H1 (cell line): ENCODE data around the gene ZFYVE16. TPM values are rescaled to one million over a fixed set of nuclear protein-coding genes. Genes with fewer than 3 reads are reported as not detected.
A peak's percentile ranks its signal among the peaks of the same experiment; 100 is the strongest.

ENCODE experiments used
- CTCF ChIA-PET: fragments of 300-600 bp; sonication (Branson Sonifier 250); formaldehyde crosslinking; loops from one replicate; lab custom pipeline; 2021; ENCODE audit not compliant: partially characterized antibody; lab: Charles Lee
- POLR2A ChIA-PET: fragments of 300-600 bp; sonication (Branson Sonifier 250); formaldehyde crosslinking; loops from one replicate; lab custom pipeline; 2021; ENCODE audit warnings: inconsistent platforms; ENCODE audit not compliant: partially characterized antibody; lab: Charles Lee
- DNase-seq, 2 experiments: peaks; one replicate each; pipeline versions ENCODE4 v3.0.0 to v3.0.0-alpha.2; 2010 to 2022; ENCODE audit warnings: low spot score in 2 of 2, low read depth in 1 of 2, mixed read lengths in 1 of 2
- FAIRE-seq: peaks from 2 replicates; lab custom pipeline; 2011; peaks lifted over from hg19 to GRCh38; lab: Jason Lieb, UNC
- H2AFZ ChIP-seq: 2 replicates; pipeline ENCODE4 v1.8.1; 2012; ENCODE audit warnings: low read length, inconsistent platforms
- H2AK5ac ChIP-seq: 2 replicates; pipeline ENCODE4 v1.6.1; 2013; ENCODE audit warnings: low read depth, low read length
- H2BK120ac ChIP-seq: replicated peaks from 2 replicates; pipeline ENCODE3; 2013; ENCODE audit warnings: low read depth, low read length, inconsistent platforms
- H2BK12ac ChIP-seq: 2 replicates; pipeline ENCODE4 v1.6.1; 2013; ENCODE audit warnings: low read depth, low read length
- H2BK15ac ChIP-seq: 2 replicates; pipeline ENCODE4 v1.6.1; 2013; ENCODE audit warnings: low read length
- H2BK20ac ChIP-seq: 2 replicates; pipeline ENCODE4 v1.6.1; 2013; ENCODE audit warnings: low read length
- H2BK5ac ChIP-seq: 2 replicates; pipeline ENCODE4 v1.6.1; 2013; ENCODE audit warnings: low read depth, low read length
- H3K14ac ChIP-seq: 2 replicates; pipeline ENCODE4 v1.6.1; 2013; ENCODE audit warnings: inconsistent platforms; ENCODE audit not compliant: insufficient read length
- H3K18ac ChIP-seq: 2 replicates; pipeline ENCODE4 v1.6.1; 2013; ENCODE audit warnings: low read length; ENCODE audit errors: extremely low read depth
- H3K23ac ChIP-seq: 2 replicates; pipeline ENCODE4 v1.6.1; 2013; ENCODE audit warnings: inconsistent platforms; ENCODE audit not compliant: insufficient read length
- H3K23me2 ChIP-seq: 2 replicates; pipeline ENCODE4 v1.6.1; 2013; ENCODE audit warnings: low read depth, low read length
- H3K27ac ChIP-seq: 2 replicates; pipeline ENCODE4 v1.6.1; 2011; ENCODE audit warnings: low read depth, low read length, inconsistent platforms
- H3K27me3 ChIP-seq, 4 experiments: replicated peaks in 1 of 4; 1 replicate in 1 of 4; 2 replicates in 3 of 4; pipeline versions ENCODE4 v1.6.1 to v1.8.1; 2011 to 2013; ENCODE audit warnings: low read length in 3 of 4, mild to moderate bottlenecking in 3 of 4, inconsistent platforms in 2 of 4, mixed read lengths in 2 of 4, moderate library complexity in 1 of 4; ENCODE audit not compliant: control insufficient read depth in 3 of 4, insufficient read depth in 3 of 4; ENCODE audit errors: extremely low read depth in 1 of 4
- H3K36me3 ChIP-seq, 4 experiments: 2 replicates each; pipeline versions ENCODE4 v1.6.1 to v1.8.1; 2011 to 2013; ENCODE audit warnings: mild to moderate bottlenecking in 4 of 4, low read length in 3 of 4, moderate library complexity in 2 of 4, control low read depth in 1 of 4, inconsistent platforms in 1 of 4; ENCODE audit not compliant: insufficient read depth in 4 of 4, control insufficient read depth in 2 of 4
- H3K4ac ChIP-seq: replicated peaks from 2 replicates; pipeline ENCODE3; 2013; ENCODE audit warnings: low read length, low read depth, mixed read lengths, inconsistent platforms; ENCODE audit not compliant: insufficient read length
- H3K4me1 ChIP-seq, 4 experiments: replicated peaks in 1 of 4; 1 replicate in 1 of 4; 2 replicates in 3 of 4; pipeline versions ENCODE4 v1.6.1 to v1.8.1; 2011 to 2013; ENCODE audit warnings: low read length in 3 of 4, inconsistent platforms in 2 of 4, mixed read lengths in 1 of 4; ENCODE audit not compliant: insufficient read depth in 4 of 4, control insufficient read depth in 3 of 4
- H3K4me2 ChIP-seq, 2 experiments: 2 replicates each; pipeline versions ENCODE4 v1.6.1 to v1.8.1; 2011 to 2013; ENCODE audit warnings: low read depth in 2 of 2, low read length in 2 of 2, control low read depth in 1 of 2, inconsistent platforms in 1 of 2, mild to moderate bottlenecking in 1 of 2; ENCODE audit not compliant: insufficient read depth in 1 of 2
- H3K4me3 ChIP-seq, 4 experiments: fragments of 200-600, 300-600 bp in 1 of 4; sonication (generic), shearing (Covaris generic), sonication (Bioruptor Twin) in 1 of 4; 2 replicates each; pipeline versions ENCODE4 v1.5.1 to v1.8.1; 2011 to 2016; ENCODE audit warnings: low read length in 4 of 4, low read depth in 3 of 4, control low read depth in 2 of 4, inconsistent platforms in 2 of 4, mild to moderate bottlenecking in 2 of 4, mixed read lengths in 1 of 4, moderate library complexity in 1 of 4; ENCODE audit not compliant: insufficient read depth in 2 of 4; ENCODE audit errors: extremely low read depth in 1 of 4
- H3K56ac ChIP-seq: replicated peaks from 2 replicates; pipeline ENCODE3; 2013; ENCODE audit warnings: low read depth, mild to moderate bottlenecking, mixed read lengths, low read length, inconsistent platforms; ENCODE audit not compliant: insufficient read length
- H3K79me1 ChIP-seq: 2 replicates; pipeline ENCODE4 v1.6.1; 2013; ENCODE audit warnings: low read depth, low read length, control low read depth
- H3K79me2 ChIP-seq, 2 experiments: 2 replicates each; pipeline versions ENCODE4 v1.6.1 to v1.8.1; 2012 to 2013; ENCODE audit warnings: low read length in 2 of 2, mild to moderate bottlenecking in 2 of 2, inconsistent platforms in 1 of 2; ENCODE audit not compliant: insufficient read depth in 2 of 2, control insufficient read depth in 1 of 2
- H3K9ac ChIP-seq, 4 experiments: replicated peaks in 1 of 4; 1 replicate in 1 of 4; 2 replicates in 3 of 4; pipeline versions ENCODE4 v1.6.1 to v1.8.1; 2011 to 2013; ENCODE audit warnings: low read depth in 3 of 4, low read length in 3 of 4, control low read depth in 2 of 4, mild to moderate bottlenecking in 2 of 4, moderate library complexity in 2 of 4, inconsistent platforms in 1 of 4; ENCODE audit errors: extremely low read depth in 1 of 4
- H3K9me3 ChIP-seq, 2 experiments: 2 replicates each; pipeline versions ENCODE4 v1.6.1 to v1.8.1; 2012 to 2013; ENCODE audit warnings: mild to moderate bottlenecking in 2 of 2, moderate library complexity in 2 of 2, control low read depth in 1 of 2, inconsistent platforms in 1 of 2, low read depth in 1 of 2, low read length in 1 of 2, mixed read lengths in 1 of 2; ENCODE audit not compliant: insufficient read depth in 2 of 2
- H4K20me1 ChIP-seq, 2 experiments: replicated peaks in 1 of 2; 2 replicates each; pipeline versions ENCODE3 to v1.8.1; 2011 to 2013; ENCODE audit warnings: inconsistent platforms in 2 of 2, low read length in 2 of 2, mild to moderate bottlenecking in 1 of 2; ENCODE audit not compliant: insufficient read depth in 2 of 2, control insufficient read depth in 1 of 2
- H4K5ac ChIP-seq: 2 replicates; pipeline ENCODE4 v1.6.1; 2013; ENCODE audit warnings: low read length, low read depth, mixed read lengths, inconsistent platforms; ENCODE audit not compliant: insufficient read length
- H4K8ac ChIP-seq: 2 replicates; pipeline ENCODE4 v1.8.0; 2013; ENCODE audit warnings: mild to moderate bottlenecking, moderate library complexity, low read length, inconsistent platforms; ENCODE audit not compliant: insufficient read depth; ENCODE audit errors: extremely low read depth
- H4K91ac ChIP-seq: replicated peaks from 2 replicates; pipeline ENCODE3; 2013; ENCODE audit warnings: low read length, mixed read lengths, inconsistent platforms; ENCODE audit not compliant: insufficient read length
- CHD1 ChIP-seq: IDR thresholded peaks from 2 replicates; pipeline ENCODE4 v1.6.1; 2012; ENCODE audit warnings: low read depth, low read length, improper control_type of control experiment
- SIN3A ChIP-seq, 2 experiments: IDR thresholded peaks in 1 of 2; conservative IDR thresholded peaks in 1 of 2; 2 replicates each; pipeline ENCODE4 v1.6.1; 2011 to 2012; ENCODE audit warnings: low read length in 2 of 2, improper control_type of control experiment in 1 of 2, low read depth in 1 of 2, mild to moderate bottlenecking in 1 of 2
- WGBS, 2 experiments: shearing (Covaris generic) in 1 of 2; methylation state at CpG; one replicate each; pipeline versions ENCODE4 v1.1.6 to v1.1.7; 2013 to 2015; ENCODE audit warnings: low lambda C conversion rate in 2 of 2, mixed read lengths in 2 of 2, inconsistent platforms in 1 of 2, low coverage in 1 of 2, missing lambda C conversion rate in 1 of 2; ENCODE audit not compliant: insufficient replicate concordance in 2 of 2, insufficient coverage in 1 of 2, insufficient read length in 1 of 2; ENCODE audit errors: extremely low coverage in 1 of 2, missing lambda C conversion rate in 1 of 2; 5-methylcytosine and 5-hydroxymethylcytosine counted together
- polyA plus RNA-seq, 7 experiments: library from polyadenylated mRNA; depleted of rRNA in 3 of 7; stranded (reverse) in 5 of 7; unstranded in 2 of 7; fragments of >200 nt in 5 of 7; fragments of 200-250 nt in 2 of 7; gene quantifications; 1 replicate in 5 of 7; 2 replicates in 1 of 7; 4 replicates in 1 of 7; pipeline versions ENCODE4 v1.2.1 to v1.2.3, GENCODE V29; 2011 to 2013; ENCODE audit warnings: missing spikeins in 2 of 7, mixed read lengths in 2 of 7
- total RNA-seq: library from RNA; stranded (reverse); fragmentation: NEBNext Ultra II Directional; extraction: Animal tissue kit (Norgen Biotek cat#: 25700); gene quantifications from 2 replicates; pipeline ENCODE4 v1.2.1, GENCODE V29; 2021

ZFYVE16 gene
- total and polyA plus RNA-seq, 2 of the 8 experiments (the other 6 are each of a cell fraction or from before 2014, with no cell fraction given), result 3.6 to 24.2 TPM

DNA sequence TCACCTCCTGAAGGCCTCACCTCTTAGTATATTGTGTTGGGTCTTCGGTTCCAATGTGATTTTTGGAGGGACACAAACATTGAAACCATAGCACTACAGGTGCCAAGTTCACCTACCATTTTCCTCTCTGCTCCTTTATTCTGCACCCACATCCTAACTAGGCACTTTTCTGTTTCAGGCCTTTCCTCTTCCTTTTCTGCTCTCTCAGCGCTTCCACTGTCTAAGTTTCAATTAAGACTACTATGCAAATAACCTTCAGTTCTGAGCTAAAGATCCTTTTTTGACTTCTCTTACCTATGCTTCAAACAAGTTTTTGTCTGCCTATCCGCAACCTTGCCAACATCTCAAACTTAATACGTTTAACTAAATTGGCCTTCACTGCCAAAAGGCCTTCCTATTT lies 25.4 kb upstream of the ZFYVE16 start:
- Histone ChIP-seq H3K23me2 (no peaks in the 10 kb centered on the region), H3K36me3 (no peaks in the 10 kb centered on the region), H3K4me3 (no peak overlapping the region), H3K56ac (no peak overlapping the region), H4K5ac (no peak overlapping the region), H4K91ac (no peak overlapping the region), H3K23ac (no peak overlapping the region), H3K9ac (no peak overlapping the region), H2BK20ac (no peak overlapping the region), H2BK5ac (no peak overlapping the region), H2BK12ac (no peak overlapping the region), H3K14ac (no peak overlapping the region), H3K27ac (no peak overlapping the region), H2BK15ac (no peak overlapping the region), H2AK5ac (no peak overlapping the region), H3K18ac (no peak overlapping the region), H3K79me1 (no peaks in the 10 kb centered on the region), H3K4me1 (no peaks in the 10 kb centered on the region), H2AFZ (peak overlapping the region; percentile 75; the same call in 1 of the 2 replicates), H2BK120ac (no peak overlapping the region), H3K4me2 (no peak overlapping the region), H3K9me3 (no peaks in the 10 kb centered on the region), H3K79me2 (no peaks in the 10 kb centered on the region), H3K27me3 (no peaks in the 10 kb centered on the region; a peak in 1 of 7 replicates), H4K8ac (no peak overlapping the region), H3K4ac (no peak overlapping the region), H4K20me1 (no peaks in the 10 kb centered on the region)
- 91% methylated on average over 4 of the region's 4 CpGs; no CpG with 5 or more reads in 1 of the 2 experiments for WGBS, 2 experiments
- ChIA-PET POLR2A (no interaction called here), CTCF (no interaction called here)
- no peak for DNase-seq
- TF ChIP-seq CHD1 (no peak), SIN3A (conservative IDR thresholded peaks at IDR 0.05 in 1 of 2, IDR thresholded peaks at IDR 0.05 in 1 of 2; ENCODE audit: low read depth in 1 of 2, low read length in 2 of 2) (no peak)
- FAIRE-seq, result no peak
